GM12864 (cell line): Measurements from ENCODE around the gene RETREG1.
"Not testable (repeated sequence)": the region's sequence is repeated elsewhere in the genome, so short reads cannot be mapped to it uniquely, and the experiment has no call there.

ENCODE experiments used
- DNase-seq: peaks from one replicate; pipeline ENCODE4 v3.0.0-alpha.2; 2011; ENCODE audit warnings: low read depth
- H3K4me3 ChIP-seq: 2 replicates; pipeline ENCODE4 v1.5.1; 2011; ENCODE audit warnings: mild to moderate bottlenecking, low read depth, low read length, control low read depth
- CTCF ChIP-seq: IDR thresholded peaks from 2 replicates; pipeline ENCODE4 v1.5.1; 2011; ENCODE audit warnings: low read depth, mild to moderate bottlenecking, moderate library complexity, low read length, control low read depth, inconsistent platforms; ENCODE audit errors: missing control alignments

The RETREG1 gene

GRCh38 chr5:16660982-16661381 lies 44.2 kb upstream of the RETREG1 start:
- TF ChIP-seq CTCF: no peak
- no peak for DNase-seq
- H3K4me3 ChIP-seq: no peak overlapping the region

GRCh38 chr5:16659536-16659935 lies 42.7 kb upstream of the RETREG1 start:
- no peak for DNase-seq
- no peak overlapping the region for H3K4me3 ChIP-seq
- TF ChIP-seq CTCF: no peak

GRCh38 chr5:16656561-16657191 lies 39.9 kb upstream of the RETREG1 start:
- H3K4me3 ChIP-seq: no peak overlapping the region
- DNase-seq: no peak
- no peak for TF ChIP-seq CTCF

GRCh38 chr5:16654647-16655334 lies 38.0 kb upstream of the RETREG1 start:
- no peak for TF ChIP-seq CTCF
- H3K4me3 ChIP-seq: no peak overlapping the region
- no peak for DNase-seq

- not testable (repeated sequence) for DNase-seq, H3K4me3 ChIP-seq
Measured at GRCh38 chr5:16648739-16649138, 31.9 kb upstream of the RETREG1 start.

- no peak for DNase-seq
- no peak overlapping the region for H3K4me3 ChIP-seq
- TF ChIP-seq CTCF: no peak
Measured at GRCh38 chr5:16644301-16644889, 27.6 kb upstream of the RETREG1 start.

- TF ChIP-seq CTCF: no peak
- no peak for DNase-seq
- H3K4me3 ChIP-seq: no peak overlapping the region
Measured at GRCh38 chr5:16642867-16643266, 26.1 kb upstream of the RETREG1 start.
